Measurements from ENCODE around the gene GOSR1. TPM values are rescaled to one million over a fixed set of nuclear protein-coding genes. Genes with fewer than 3 reads are reported as not detected.
"Not testable (repeated sequence)": the region's sequence is repeated elsewhere in the genome, so short reads cannot be mapped to it uniquely, and the experiment has no call there.

GOSR1 gene
- total RNA-seq, 1 experiment from 2014 or later, result 31.5 TPM

GRCh38 chr17:30563905-30564390 lies 86.7 kb downstream of the GOSR1 start:
- not testable (repeated sequence) for H3K27ac ChIP-seq (ENCODE audit: low read length); H2AFZ ChIP-seq (ENCODE audit: low read length); H3K4me2 ChIP-seq (ENCODE audit: low read depth, low read length, poor library complexity, severe bottlenecking); H4K20me1 ChIP-seq (ENCODE audit: insufficient read depth, low read depth, low read length); H3K4me3 ChIP-seq (ENCODE audit: low read length); H3K36me3 ChIP-seq (ENCODE audit: insufficient read depth, low read length); H3K9ac ChIP-seq (ENCODE audit: low read length); H3K79me2 ChIP-seq (ENCODE audit: low read length); H3K27me3 ChIP-seq (ENCODE audit: low read length); H3K9me3 ChIP-seq (ENCODE audit: low read length); H3K4me1 ChIP-seq (ENCODE audit: low read length); H3K9me2 ChIP-seq (replicated peaks; ENCODE audit: insufficient read depth, low read length); DNase-seq

GRCh38 chr17:30564422-30565072 lies 87.3 kb downstream of the GOSR1 start:
- not testable (repeated sequence) for H3K27me3 ChIP-seq (ENCODE audit: low read length); H3K4me3 ChIP-seq (ENCODE audit: low read length); DNase-seq; H4K20me1 ChIP-seq (ENCODE audit: insufficient read depth, low read depth, low read length); H3K9ac ChIP-seq (ENCODE audit: low read length); H2AFZ ChIP-seq (ENCODE audit: low read length); H3K4me2 ChIP-seq (ENCODE audit: low read depth, low read length, poor library complexity, severe bottlenecking); H3K36me3 ChIP-seq (ENCODE audit: insufficient read depth, low read length); H3K9me2 ChIP-seq (replicated peaks; ENCODE audit: insufficient read depth, low read length); H3K9me3 ChIP-seq (ENCODE audit: low read length); H3K27ac ChIP-seq (ENCODE audit: low read length); H3K4me1 ChIP-seq (ENCODE audit: low read length); H3K79me2 ChIP-seq (ENCODE audit: low read length)

- H3K4me3 ChIP-seq (ENCODE audit: low read length), result no peak overlapping the region
- H3K4me2 ChIP-seq (ENCODE audit: low read depth, low read length, poor library complexity, severe bottlenecking), result no peak overlapping the region
- no peak overlapping the region for H3K27ac ChIP-seq (ENCODE audit: low read length)
- no peaks in the 10 kb centered on the region for H3K9me3 ChIP-seq (ENCODE audit: low read length)
- no peak for DNase-seq
- no peaks in the 10 kb centered on the region for H3K36me3 ChIP-seq (ENCODE audit: insufficient read depth, low read length)
- H4K20me1 ChIP-seq (ENCODE audit: insufficient read depth, low read depth, low read length), result no peaks in the 10 kb centered on the region
- no peaks in the 10 kb centered on the region for H3K4me1 ChIP-seq (ENCODE audit: low read length)
- H3K9ac ChIP-seq (ENCODE audit: low read length), result no peak overlapping the region
- H3K27me3 ChIP-seq (ENCODE audit: low read length), result no peaks in the 10 kb centered on the region
- H2AFZ ChIP-seq (ENCODE audit: low read length), result no peak overlapping the region
- no peaks in the 10 kb centered on the region for H3K9me2 ChIP-seq (replicated peaks; ENCODE audit: insufficient read depth, low read length)
- H3K79me2 ChIP-seq (ENCODE audit: low read length), result no peaks in the 10 kb centered on the region
These were observed 88.1 kb downstream of the GOSR1 start for GRCh38 chr17:30565073-30565935.

- H3K36me3 ChIP-seq (ENCODE audit: insufficient read depth, low read length); H3K4me2 ChIP-seq (ENCODE audit: low read depth, low read length, poor library complexity, severe bottlenecking); H3K4me3 ChIP-seq (ENCODE audit: low read length); H3K9me3 ChIP-seq (ENCODE audit: low read length); H4K20me1 ChIP-seq (ENCODE audit: insufficient read depth, low read depth, low read length); H2AFZ ChIP-seq (ENCODE audit: low read length); H3K27ac ChIP-seq (ENCODE audit: low read length); H3K4me1 ChIP-seq (ENCODE audit: low read length); H3K79me2 ChIP-seq (ENCODE audit: low read length); DNase-seq; H3K9ac ChIP-seq (ENCODE audit: low read length); H3K9me2 ChIP-seq (replicated peaks; ENCODE audit: insufficient read depth, low read length); H3K27me3 ChIP-seq (ENCODE audit: low read length): not testable (repeated sequence)
These were observed 88.9 kb downstream of the GOSR1 start for GRCh38 chr17:30566104-30566503.

GRCh38 chr17:30566516-30567225 lies 89.5 kb downstream of the GOSR1 start:
- not testable (repeated sequence) for H4K20me1 ChIP-seq (ENCODE audit: insufficient read depth, low read depth, low read length); H3K79me2 ChIP-seq (ENCODE audit: low read length); H3K4me1 ChIP-seq (ENCODE audit: low read length); H3K9me3 ChIP-seq (ENCODE audit: low read length); H3K27me3 ChIP-seq (ENCODE audit: low read length); H3K9ac ChIP-seq (ENCODE audit: low read length); H3K27ac ChIP-seq (ENCODE audit: low read length); H3K9me2 ChIP-seq (replicated peaks; ENCODE audit: insufficient read depth, low read length); H3K4me2 ChIP-seq (ENCODE audit: low read depth, low read length, poor library complexity, severe bottlenecking); H3K36me3 ChIP-seq (ENCODE audit: insufficient read depth, low read length); H3K4me3 ChIP-seq (ENCODE audit: low read length); H2AFZ ChIP-seq (ENCODE audit: low read length); DNase-seq

GRCh38 chr17:30567231-30568116 lies 90.3 kb downstream of the GOSR1 start:
- Histone ChIP-seq H3K4me3 (ENCODE audit: low read length) (no peak overlapping the region), H3K4me2 (ENCODE audit: low read depth, low read length, poor library complexity, severe bottlenecking) (no peak overlapping the region), H2AFZ (ENCODE audit: low read length) (no peak overlapping the region), H3K9me3 (ENCODE audit: low read length) (no peaks in the 10 kb centered on the region), H3K79me2 (ENCODE audit: low read length) (no peaks in the 10 kb centered on the region), H3K27me3 (ENCODE audit: low read length) (no peaks in the 10 kb centered on the region), H3K27ac (ENCODE audit: low read length) (no peak overlapping the region), H3K4me1 (ENCODE audit: low read length) (no peaks in the 10 kb centered on the region), H3K36me3 (ENCODE audit: insufficient read depth, low read length) (no peaks in the 10 kb centered on the region), H3K9me2 (replicated peaks; ENCODE audit: insufficient read depth, low read length) (no peaks in the 10 kb centered on the region), H3K9ac (ENCODE audit: low read length) (no peak overlapping the region), H4K20me1 (ENCODE audit: insufficient read depth, low read depth, low read length) (no peaks in the 10 kb centered on the region)
- DNase-seq, result no peak

- Histone ChIP-seq H3K4me3 (ENCODE audit: low read length) (no peak overlapping the region), H3K79me2 (ENCODE audit: low read length) (no peaks in the 10 kb centered on the region), H4K20me1 (ENCODE audit: insufficient read depth, low read depth, low read length) (no peaks in the 10 kb centered on the region), H3K36me3 (ENCODE audit: insufficient read depth, low read length) (no peaks in the 10 kb centered on the region), H3K9ac (ENCODE audit: low read length) (no peak overlapping the region), H3K27me3 (ENCODE audit: low read length) (no peaks in the 10 kb centered on the region), H3K4me1 (ENCODE audit: low read length) (no peaks in the 10 kb centered on the region), H3K9me2 (replicated peaks; ENCODE audit: insufficient read depth, low read length) (no peaks in the 10 kb centered on the region), H3K4me2 (ENCODE audit: low read depth, low read length, poor library complexity, severe bottlenecking) (no peak overlapping the region), H3K9me3 (ENCODE audit: low read length) (no peaks in the 10 kb centered on the region), H3K27ac (ENCODE audit: low read length) (no peak overlapping the region), H2AFZ (ENCODE audit: low read length) (no peak overlapping the region)
- DNase-seq, result no peak
These were observed 90.9 kb downstream of the GOSR1 start for GRCh38 chr17:30568117-30568430.
